Measurements from ENCODE around the gene C4BPB.
A peak's percentile ranks its signal among the peaks of the same experiment; 100 is the strongest.

C4BPB gene

DNA sequence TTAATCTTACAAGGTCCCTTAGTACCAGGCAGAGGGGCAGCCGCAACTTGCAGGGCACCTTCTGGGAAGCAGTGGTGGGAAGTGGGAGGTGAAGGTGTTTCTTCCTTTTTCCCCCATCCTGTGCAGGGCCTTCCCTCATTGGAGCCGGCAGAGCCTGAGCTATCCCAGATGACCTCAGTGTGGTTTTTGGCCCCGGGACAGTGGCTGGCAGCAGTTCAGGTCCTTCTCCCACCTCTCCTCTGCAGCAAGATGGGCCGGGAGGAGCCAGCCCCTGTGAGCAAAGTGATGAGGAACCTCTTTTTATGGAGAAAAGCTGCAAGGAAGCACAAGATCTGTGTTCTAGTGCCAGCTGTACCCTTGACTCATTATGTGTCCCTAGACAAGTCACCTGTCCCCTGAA, 28.8 kb upstream of the C4BPB start:
- no peak for DNase-seq (ENCODE audit: low read depth in 1 of 2, low spot score in 1 of 2)

DNA sequence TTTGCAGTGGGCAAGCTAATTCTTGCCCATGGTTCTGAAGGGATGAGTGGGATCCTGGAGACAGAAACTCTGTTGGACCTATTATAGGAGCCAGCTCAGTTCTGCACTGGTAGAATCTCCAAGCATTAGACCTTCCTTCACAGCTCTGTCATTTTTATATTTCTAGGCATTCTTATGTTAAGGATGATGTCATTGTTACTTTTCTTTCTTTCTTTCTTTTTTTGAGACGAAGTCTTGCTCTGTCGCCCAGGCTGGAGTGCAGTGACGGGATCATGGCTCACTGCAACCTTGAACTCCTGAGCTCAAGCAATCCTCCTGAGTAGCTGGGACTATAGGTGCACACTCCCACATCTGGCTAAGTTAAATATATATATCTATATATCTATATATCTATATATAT, 28.1 kb upstream of the C4BPB start:
- no peak for DNase-seq (ENCODE audit: low read depth in 1 of 2, low spot score in 1 of 2)

DNA sequence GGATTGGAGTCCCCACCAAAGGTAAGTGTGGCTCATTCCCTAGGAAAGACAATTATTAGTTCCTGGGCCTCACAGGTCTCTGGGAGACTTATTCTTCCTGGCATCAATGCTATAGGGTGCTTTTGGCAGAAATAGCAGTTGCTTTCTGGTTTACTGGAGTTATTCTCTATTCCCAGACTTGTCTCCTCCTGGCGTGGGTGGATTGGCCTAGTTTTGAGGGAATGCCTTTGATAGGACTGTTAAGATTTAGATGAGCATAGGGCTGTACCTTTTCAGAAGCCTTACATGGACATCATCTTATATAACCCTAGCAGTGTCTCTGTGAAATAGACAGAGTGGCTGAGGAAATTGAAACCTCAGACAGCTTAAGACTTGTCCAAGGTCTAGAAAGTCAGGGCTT, 26.6 kb upstream of the C4BPB start:
- DNase-seq (ENCODE audit: low read depth in 1 of 2, low spot score in 1 of 2): no peak

DNA sequence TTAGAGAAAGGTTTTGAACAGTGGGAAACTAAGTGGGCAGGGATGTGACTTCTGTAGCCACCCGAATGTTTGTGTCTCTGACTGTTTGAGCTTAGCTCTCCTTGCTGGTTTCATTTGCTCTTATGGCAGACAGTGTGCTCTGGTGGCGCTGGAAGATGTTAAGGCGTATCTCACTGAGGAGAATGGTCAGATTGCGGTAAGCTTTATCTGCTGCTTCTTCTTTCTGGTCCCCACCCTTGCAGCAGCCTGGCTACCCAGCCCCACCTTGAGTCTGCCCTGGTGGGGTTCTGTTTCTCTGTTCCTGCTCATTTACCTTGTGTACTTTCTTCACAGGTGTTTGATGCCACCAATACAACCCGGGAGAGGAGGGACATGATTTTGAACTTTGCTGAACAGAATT, 25.6 kb upstream of the C4BPB start:
- DNase-seq (ENCODE audit: low read depth in 1 of 2, low spot score in 1 of 2): no peak

DNA sequence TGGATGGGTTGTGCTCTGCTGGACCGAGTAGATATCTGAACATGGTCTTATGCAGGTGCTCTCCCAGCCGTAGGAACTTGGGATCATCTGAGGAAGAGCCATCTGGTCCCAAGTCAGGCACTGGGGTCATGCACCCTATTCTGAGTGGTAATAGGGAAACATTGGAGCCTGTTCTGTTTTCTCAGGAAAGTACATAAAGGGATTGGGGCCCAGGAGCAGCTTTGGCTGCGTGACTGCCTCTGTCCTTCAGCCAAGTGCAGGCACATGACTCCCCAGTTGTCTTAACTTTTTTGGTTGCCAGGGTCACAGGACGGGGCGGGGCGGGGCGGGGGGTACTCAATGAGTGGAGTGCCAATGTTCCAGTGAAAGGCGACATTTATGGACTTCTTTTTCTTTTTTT, 24.1 kb upstream of the C4BPB start:
- DNase-seq (ENCODE audit: low read depth in 1 of 2, low spot score in 1 of 2): no peak

DNA sequence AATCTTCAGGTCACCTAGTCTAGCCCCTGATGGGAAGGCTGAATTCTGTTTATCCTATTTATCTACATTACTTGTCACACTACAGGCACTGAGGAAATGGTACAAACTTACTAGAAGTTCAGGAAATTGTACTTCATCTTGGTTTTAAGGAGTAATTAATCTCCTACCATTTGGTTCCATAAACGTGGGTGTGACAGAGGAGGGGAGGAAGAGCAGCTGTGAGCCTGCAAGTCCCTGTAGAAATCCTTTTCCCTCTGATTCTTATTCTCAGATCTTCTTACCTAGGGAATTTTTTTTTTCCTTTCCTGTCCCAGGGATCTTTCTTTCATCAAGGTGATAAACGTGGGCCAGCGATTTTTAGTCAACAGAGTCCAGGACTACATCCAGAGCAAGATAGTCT, 21.5 kb upstream of the C4BPB start:
- DNase-seq (ENCODE audit: low read depth in 1 of 2, low spot score in 1 of 2): no peak

DNA sequence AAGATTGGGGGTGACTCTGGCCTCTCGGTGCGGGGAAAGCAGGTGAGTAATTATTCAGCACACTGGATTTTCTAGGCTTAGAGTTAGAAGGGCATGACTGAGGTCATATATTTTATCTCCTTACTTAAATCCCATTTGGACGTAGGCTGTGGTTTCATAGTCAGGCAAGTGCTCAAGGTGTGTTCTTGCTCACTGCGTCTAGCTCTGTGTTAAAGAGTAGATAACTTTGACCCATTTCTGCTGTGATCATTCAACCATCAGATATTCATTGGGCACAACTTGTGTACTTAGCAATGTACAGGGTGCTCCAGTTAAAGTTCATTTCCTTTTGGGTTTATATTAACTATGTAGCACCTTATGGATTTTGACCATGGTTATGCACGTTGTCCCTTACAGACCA, 21.0 kb upstream of the C4BPB start:
- DNase-seq (ENCODE audit: low read depth in 1 of 2, low spot score in 1 of 2): no peak

DNA sequence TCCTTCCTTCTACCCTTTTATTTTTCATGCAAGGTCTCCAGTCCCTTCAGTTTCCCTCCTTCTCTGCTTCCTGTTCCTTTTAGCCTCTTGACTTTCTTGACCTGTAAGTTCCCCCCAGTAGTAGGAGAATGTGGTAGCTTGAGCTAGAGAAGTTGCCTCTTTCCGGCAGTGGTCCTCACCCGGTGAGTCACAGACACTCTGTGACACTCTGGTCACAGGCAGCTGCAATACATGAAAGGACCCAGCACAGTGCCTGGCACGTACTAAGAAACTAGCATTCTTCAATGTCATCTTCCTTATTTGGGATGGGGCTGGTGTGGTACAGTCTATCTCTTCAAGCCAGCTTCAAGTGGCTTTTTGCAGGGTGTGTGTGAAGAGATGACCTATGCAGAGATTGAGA, 19.6 kb upstream of the C4BPB start:
- DNase-seq (ENCODE audit: low read depth in 1 of 2, low spot score in 1 of 2): no peak

DNA sequence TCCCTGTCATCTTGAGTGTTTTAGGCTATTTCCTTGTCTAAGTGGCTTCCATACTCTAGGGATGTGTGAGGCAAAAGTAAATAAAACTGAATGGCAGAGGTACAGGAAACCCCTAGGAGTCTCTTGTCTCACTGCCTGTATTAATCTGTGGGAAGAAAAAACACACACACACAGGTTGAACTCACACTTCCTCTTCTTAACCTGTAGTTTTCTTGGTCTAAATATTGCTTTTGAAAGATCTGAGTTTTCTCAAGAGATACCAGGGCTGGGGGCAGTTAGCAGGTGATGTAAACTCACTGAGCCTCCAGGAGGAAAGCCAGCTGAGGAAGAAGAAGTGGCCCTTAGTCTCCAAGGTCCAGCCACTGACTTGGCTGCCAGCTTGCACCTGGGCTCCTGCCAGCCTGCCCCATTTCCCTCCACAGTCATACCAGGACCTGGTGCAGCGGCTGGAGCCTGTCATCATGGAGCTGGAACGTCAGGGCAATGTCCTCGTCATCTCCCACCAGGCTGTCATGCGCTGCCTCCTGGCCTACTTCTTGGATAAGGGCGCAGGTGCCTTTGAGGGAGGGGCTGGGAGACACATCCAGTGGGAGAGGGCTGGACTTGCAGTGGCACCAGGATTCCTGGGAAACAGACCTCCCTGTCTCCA, 18.7 kb upstream of the C4BPB start:
- no peak for DNase-seq (ENCODE audit: low read depth in 1 of 2, low spot score in 1 of 2)

DNA sequence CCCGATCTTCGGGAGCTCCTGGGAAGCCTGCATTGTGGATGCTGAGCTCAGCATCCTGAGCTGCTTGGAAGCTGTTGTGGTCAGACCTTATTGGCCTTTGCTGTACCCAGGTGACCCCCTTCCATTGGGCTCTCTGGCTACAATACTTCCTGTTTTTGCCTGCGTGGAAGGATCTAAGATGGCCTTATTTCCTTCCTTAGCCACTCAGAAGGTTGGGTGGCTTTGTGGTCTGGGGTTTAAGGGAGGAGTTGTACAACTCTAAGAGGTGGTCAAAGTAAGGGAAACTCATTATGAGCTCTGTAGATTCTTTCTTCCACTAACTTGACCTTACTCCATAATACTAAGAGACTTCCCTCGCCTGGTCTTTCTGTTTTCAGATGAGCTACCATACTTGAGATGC, 17.8 kb upstream of the C4BPB start:
- no peak for DNase-seq (ENCODE audit: low read depth in 1 of 2, low spot score in 1 of 2)

DNA sequence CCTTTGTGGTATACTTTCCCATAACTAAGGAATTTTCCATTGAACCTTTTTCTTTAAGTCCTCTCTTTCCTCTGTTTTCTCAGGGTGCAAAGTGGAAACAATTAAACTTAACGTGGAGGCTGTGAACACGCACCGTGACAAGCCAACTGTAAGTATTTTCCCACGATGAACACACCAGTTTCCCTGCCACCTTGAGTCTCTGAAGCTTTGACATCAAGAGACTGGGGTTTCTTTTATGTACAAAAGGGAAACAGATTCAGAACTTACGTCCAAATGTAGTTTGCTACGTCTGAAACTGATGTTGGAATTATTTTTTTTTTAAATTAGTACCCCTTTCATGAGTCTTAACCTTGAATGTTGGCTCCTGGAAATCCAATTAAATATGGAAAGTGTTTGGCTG, 17.2 kb upstream of the C4BPB start:
- no peak for DNase-seq (ENCODE audit: low read depth in 1 of 2, low spot score in 1 of 2)

DNA sequence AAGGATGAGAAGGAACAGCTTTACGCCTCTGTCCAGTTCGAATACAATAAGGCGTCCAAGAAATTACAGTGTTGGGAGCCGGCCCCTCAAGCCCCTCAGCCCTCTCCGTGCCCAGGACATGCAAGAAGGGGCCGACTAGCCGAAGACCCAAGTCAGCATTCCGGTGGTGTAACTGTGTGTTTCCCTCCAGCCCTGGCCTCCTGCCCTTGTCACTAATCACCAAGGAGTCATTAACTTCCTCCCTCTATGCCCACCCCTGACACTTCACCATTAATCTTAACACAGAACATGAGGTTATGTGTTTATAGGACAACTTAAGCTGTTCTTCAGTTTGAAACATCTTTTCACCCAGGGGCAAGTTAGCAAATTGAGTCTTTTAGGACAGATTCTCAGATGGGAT, 16.4 kb upstream of the C4BPB start:
- DNase-seq (ENCODE audit: low read depth in 1 of 2, low spot score in 1 of 2): no peak

DNA sequence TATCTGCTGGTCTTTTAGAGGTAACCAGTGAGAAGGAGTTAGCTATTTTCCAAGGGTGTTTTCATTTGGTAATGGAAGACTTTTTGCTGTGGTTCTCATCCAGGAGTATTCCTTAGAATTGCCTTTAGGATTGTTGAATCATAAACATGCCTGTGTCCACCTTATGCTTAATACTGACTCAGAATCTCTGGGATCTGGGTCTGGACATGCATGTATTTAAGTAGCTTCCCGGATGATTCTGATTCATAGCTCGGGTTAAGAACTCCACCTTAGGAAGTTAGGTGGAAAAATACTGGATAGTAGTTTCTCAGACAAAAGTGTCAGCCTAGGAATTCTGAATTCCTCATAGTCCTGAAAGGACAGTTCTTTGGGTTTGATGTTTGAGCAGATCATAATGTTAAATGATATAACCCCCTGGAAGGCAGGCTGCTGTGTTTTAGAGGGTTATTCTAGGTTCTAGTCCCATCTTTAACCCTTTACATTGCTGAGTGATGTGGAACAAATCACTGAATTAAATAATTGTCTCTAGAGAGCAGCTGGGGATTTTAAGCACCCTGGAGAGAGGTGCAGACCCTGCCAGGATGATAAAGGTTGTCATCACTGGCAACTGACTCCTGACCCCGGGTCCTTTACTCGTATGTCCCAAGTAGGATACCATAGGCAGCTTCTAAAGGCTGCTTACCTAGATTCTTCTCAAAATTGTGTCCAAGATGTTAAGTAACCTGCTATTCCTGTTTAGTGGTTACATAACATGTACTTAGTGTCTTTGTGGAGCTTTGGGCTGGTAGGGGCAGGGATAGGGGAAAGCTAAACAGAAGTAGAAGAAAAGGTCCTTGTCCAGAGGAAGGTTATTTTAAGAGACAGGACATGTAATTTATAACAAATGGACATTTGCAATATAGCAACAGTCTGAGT, 14.5 kb upstream of the C4BPB start:
- DNase-seq (ENCODE audit: low read depth in 1 of 2, low spot score in 1 of 2): no peak

DNA sequence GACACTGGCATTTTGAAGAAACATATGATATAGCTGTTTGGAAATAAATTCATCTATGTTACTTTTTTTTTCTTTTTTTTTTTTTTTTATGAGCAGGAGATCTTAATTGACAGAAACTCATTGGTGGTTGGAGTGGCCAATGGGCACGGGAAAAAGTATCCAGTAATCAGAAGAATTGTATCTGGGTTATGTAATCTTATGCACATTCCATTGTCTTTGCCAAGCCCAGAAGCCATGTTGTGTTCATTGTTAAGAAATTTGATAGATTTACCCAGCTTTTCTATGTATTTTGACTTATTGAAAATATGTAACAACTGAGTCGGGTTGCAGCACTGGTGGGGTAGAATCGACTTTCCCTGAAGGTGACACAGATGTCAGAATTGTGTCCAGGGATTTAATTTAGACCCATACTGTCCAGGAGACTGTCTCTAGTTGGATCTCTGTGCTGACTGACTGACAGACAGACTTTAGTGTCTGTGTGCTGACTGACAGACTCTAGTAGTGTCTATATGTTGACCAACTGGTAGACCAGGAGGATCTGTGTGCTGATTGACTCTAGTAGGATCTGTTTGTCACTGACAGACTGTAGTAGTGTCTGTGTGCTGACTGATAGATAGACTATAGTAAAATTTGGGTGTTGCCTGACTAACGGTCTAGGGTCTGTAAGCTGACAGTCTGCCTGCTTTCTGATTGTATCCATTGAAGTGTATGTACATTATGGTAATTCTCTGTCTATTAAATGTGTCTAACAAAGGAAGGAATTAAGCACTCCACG, 12.3 kb upstream of the C4BPB start:
- no peak for DNase-seq (ENCODE audit: low read depth in 1 of 2, low spot score in 1 of 2)

DNA sequence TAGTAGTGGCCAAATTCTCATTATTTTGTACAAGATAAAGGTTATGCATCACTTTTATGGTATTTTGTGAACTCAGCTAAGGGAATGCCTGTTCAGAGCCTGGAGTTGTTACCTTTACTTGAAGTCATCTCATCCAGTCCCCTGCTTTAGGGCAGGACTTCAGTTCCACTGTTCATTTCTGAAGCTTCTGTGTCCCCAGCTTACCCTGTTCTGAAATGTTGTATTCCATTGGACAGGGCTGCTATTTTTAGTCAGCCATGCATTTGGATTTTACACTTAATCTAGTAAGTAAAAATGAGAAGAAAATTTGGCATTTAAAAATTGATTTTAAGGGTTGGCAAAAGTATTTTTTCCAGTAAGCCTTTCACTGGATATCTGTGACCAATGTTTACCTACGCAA, 11.6 kb upstream of the C4BPB start:
- DNase-seq (ENCODE audit: low read depth in 1 of 2, low spot score in 1 of 2): no peak

DNA sequence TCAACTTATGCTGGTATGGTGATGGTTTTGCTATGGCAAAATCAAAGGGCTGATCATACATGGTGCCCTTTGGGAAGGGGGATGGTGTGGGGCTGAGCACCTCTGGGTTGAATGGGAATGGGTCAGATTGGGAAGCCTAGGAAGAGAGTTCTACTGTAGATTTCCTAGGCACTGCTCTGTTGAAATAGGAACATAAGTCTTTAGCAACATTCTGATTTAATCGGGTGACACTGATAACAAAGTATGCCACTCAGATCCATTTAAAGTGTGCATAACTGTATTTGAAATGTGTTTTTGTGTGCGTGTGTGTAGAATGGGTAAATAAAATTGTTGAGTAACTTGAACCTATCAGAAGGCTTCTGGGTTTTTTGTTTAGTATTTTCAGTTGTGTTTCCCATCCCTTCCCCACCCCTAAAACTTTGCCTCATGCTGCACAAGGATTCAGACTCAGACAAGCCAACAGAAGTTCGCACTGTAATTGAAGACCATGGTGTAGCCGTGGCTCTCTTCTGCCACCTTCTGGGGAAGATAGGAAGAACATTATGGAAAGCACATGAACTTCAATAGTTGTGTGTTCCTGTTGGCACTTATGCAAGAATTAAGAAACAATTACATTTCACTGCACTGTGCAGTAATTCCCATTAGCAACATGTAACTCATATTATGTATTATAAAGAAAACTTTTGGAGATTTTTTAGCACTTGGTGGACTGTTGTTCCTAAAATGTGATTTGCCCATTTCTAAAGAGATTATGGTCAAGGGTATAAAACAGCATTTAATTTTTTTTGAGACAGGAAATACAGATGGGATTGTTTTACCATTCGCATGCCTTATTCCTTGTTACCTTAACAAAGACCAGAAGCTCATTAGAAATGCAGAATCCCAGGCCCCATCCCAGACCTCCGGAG, 10.9 kb upstream of the C4BPB start:
- DNase-seq (ENCODE audit: low read depth in 1 of 2, low spot score in 1 of 2): peak; percentile 20 to 67

DNA sequence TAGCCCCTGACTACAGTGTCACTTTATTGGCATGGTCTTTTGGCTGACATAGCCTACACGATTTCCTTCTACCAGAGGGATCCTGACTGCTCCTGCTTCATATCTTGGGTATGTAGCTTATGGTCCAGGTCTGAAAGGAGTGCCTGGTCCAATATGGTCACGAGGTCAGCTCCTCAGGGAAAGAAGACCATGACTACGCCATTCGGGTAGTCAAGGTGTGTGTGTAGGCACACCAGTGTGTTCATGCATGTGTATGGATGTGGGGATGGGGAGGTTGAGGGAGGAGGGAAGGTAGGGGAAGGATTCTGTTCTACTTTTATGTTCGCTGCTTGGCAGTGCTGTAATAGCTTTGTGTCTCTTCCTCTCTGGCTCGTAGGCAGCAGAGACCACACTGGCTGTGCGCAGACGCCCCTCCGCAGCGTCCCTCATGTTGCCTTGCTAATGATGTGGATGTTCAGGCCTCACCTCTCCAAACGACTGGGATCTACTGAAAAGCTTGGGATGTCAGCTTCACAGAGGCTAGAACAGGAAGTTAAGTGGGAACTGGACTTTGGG, 10.0 kb upstream of the C4BPB start:
- DNase-seq (ENCODE audit: low read depth in 1 of 2, low spot score in 1 of 2): no peak

DNA sequence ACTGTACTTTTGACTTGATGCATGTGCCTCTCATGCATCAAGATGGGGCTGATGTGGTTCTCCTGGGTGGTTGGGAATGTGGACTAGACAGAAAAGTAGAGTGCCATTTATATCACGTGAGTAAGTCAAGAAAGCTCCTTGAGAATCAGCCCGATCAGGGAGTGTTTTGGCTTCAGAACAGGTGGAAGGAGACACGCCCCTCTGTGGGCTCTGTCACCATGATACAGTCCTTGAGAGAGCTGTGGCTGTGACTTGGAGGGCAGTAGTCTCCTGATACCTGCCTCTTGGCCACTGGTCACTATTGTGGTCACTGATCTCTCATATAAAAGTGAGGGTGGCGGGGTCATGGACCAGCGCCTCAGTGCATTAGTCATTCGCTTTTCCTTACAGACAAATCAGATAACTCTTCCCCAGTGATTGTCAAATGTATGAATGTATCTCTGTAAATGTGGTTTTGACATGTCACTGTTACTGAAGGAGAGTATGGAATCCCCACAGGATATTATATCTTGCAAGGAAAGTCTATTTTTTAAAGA, 8.9 kb upstream of the C4BPB start:
- DNase-seq (ENCODE audit: low read depth in 1 of 2, low spot score in 1 of 2): no peak

DNA sequence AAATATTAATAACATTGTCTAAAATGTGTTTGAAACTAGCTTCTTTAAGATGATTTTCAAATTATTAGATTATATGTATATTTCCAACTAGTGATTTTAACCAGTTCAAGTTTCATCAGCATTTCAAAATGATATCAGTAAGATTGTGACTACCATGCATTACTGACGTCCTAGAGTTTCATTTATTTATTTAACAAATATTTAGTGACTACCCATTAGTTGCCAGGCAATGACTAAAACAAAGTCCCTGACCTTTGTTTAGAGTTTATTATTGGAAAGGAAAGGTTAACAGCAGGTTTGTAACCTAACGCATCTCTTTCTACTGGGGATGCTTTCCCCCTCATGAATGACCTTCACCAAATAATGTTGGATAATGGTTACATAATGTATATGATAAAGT, 7.6 kb upstream of the C4BPB start:
- DNase-seq (ENCODE audit: low read depth in 1 of 2, low spot score in 1 of 2): no peak

DNA sequence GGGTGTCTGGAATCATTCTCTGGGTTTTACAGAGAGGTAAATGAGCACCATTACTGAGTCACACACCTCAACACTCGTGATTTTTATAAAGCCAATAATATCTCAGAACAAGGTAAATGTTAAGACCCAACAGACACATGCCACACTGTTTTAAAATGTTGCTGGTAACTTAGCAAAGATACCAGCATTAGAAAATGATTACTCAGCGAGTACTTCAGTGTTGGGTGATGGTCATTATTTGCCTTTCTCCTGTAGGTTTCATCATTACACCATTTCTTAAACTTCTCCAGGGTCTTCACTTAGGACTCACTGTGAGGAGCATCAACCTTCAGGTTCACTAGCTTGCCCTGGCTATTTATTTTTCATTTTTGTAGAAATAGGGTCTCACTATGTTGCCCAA, 6.9 kb upstream of the C4BPB start:
- no peak for DNase-seq (ENCODE audit: low read depth in 1 of 2, low spot score in 1 of 2)

All from activated CD4-positive, alpha-beta T cell treated with anti-CD3 and anti-CD28 coated beads, Interleukin-2, amount 50 U/mL, for 24 hours (primary cell).